GM12878 (cell line): Measurements from ENCODE around the gene PTPRH. TPM values are rescaled to one million over a fixed set of nuclear protein-coding genes. Genes with fewer than 3 reads are reported as not detected.

Experiments
- ATAC-seq: fragments of 200-7000 bp; cut with Tn5 transposase; 3 replicates; pipeline ENCODE4 v1.9.1; 2020; ENCODE audit warnings: mild to moderate bottlenecking, moderate library complexity
- BruUV-seq: library from RNA; stranded (reverse); fragments of 400-500 nt; replicated peaks from 2 replicates; lab custom pipeline; 2021; lab: Mats Ljungman, UMichigan
- CTCF ChIA-PET: fragments of 300-600 bp; sonication (Branson Sonifier 250); formaldehyde crosslinking; extraction: SDS; loops from one replicate; lab custom pipeline; 2021; ENCODE audit warnings: inconsistent platforms; lab: Yijun Ruan, JAX
- POLR2A ChIA-PET: fragments of 350-600 bp; formaldehyde crosslinking; extraction: SDS; loops from one replicate; lab custom pipeline; 2021; ENCODE audit warnings: inconsistent platforms; lab: Charles Lee
- RAD21 ChIA-PET: fragments of 300-600 bp; sonication (Branson Sonifier 250); formaldehyde crosslinking; loops from one replicate; lab custom pipeline; 2023; ENCODE audit warnings: antibody characterized with exemption; ENCODE audit not compliant: unreplicated experiment; lab: Charles Lee
- SMC1A ChIA-PET: fragments of 300-600 bp; sonication (Branson Sonifier 250); formaldehyde crosslinking; loops from one replicate; lab custom pipeline; 2023; ENCODE audit not compliant: unreplicated experiment, uncharacterized antibody; lab: Charles Lee
- DNase-seq: peaks from one replicate; pipeline ENCODE4 v3.0.0-alpha.2; 2011; ENCODE audit warnings: low read depth, low spot score
- FAIRE-seq: peaks from 3 replicates; lab custom pipeline; 2011; peaks lifted over from hg19 to GRCh38; lab: Jason Lieb, UNC
- H2AFZ ChIP-seq: 2 replicates; pipeline ENCODE4 v1.6.0; 2011; ENCODE audit warnings: low read depth, low read length, control low read depth; ENCODE audit not compliant: control insufficient read depth
- H3K27ac ChIP-seq: 2 replicates; pipeline ENCODE4 v1.5.1; 2011; ENCODE audit warnings: control low read depth; ENCODE audit not compliant: control insufficient read depth, insufficient read depth
- H3K27me3 ChIP-seq, 2 experiments: replicated peaks in 1 of 2; 2 replicates each; pipeline versions ENCODE4 v1.6.0 to v1.6.1; 2011; ENCODE audit warnings: low read length in 1 of 2; ENCODE audit not compliant: control insufficient read depth in 2 of 2, insufficient read depth in 2 of 2
- H3K36me3 ChIP-seq, 2 experiments: 2 replicates each; pipeline ENCODE4 v1.5.1; 2011; ENCODE audit warnings: low read length in 1 of 2; ENCODE audit not compliant: control insufficient read depth in 2 of 2, insufficient read depth in 2 of 2
- H3K4me1 ChIP-seq: 2 replicates; pipeline ENCODE4 v1.6.1; 2011; ENCODE audit warnings: mild to moderate bottlenecking, low read length, moderate library complexity, mixed read lengths; ENCODE audit not compliant: control insufficient read depth, insufficient read depth
- H3K4me2 ChIP-seq: 2 replicates; pipeline ENCODE4 v1.6.0; 2011; ENCODE audit warnings: control low read depth; ENCODE audit not compliant: control insufficient read depth, insufficient read depth
- H3K4me3 ChIP-seq: fragments of 200-600 bp; sonication (generic); 2 replicates; pipeline ENCODE4 v1.5.1; 2016
- H3K79me2 ChIP-seq: 2 replicates; pipeline ENCODE4 v1.6.0; 2011; ENCODE audit warnings: low read length; ENCODE audit not compliant: control insufficient read depth, insufficient read depth
- H3K9ac ChIP-seq: 2 replicates; pipeline ENCODE4 v1.8.0; 2011; ENCODE audit warnings: low read length, control low read depth, mixed read lengths; ENCODE audit not compliant: control insufficient read depth, insufficient read depth
- H3K9me3 ChIP-seq: replicated peaks from 3 replicates; pipeline ENCODE4 v1.5.1; 2011; ENCODE audit warnings: mild to moderate bottlenecking, low read length; ENCODE audit not compliant: control insufficient read depth, insufficient read depth
- H4K20me1 ChIP-seq: 2 replicates; pipeline ENCODE4 v1.6.0; 2011; ENCODE audit not compliant: control insufficient read depth, insufficient read depth
- EGR1 ChIP-seq, 2 experiments: IDR thresholded peaks; 1 replicate in 1 of 2; 2 replicates in 1 of 2; pipeline ENCODE4 v1.6.1; 2011 to 2012; ENCODE audit warnings: low read depth in 2 of 2, low read length in 2 of 2, borderline replicate concordance in 1 of 2, mild to moderate bottlenecking in 1 of 2, moderate library complexity in 1 of 2
- SPI1 ChIP-seq: IDR thresholded peaks from 2 replicates; pipeline ENCODE4 v1.6.1; 2011; ENCODE audit warnings: low read depth, mild to moderate bottlenecking, low read length, moderate library complexity, borderline replicate concordance; ENCODE audit not compliant: insufficient read depth
- WGBS: methylation state at CpG from one replicate; pipeline ENCODE4 v1.1.6; 2016; ENCODE audit warnings: low lambda C conversion rate; ENCODE audit not compliant: insufficient replicate concordance, insufficient coverage; ENCODE audit errors: missing lambda C conversion rate; 5-methylcytosine and 5-hydroxymethylcytosine counted together
- in situ Hi-C: fragments of 300-500 bp; cut with MboI; formaldehyde crosslinking; loops from 9 replicates; pipeline ENCODE4 v1.14.3; 2018; ENCODE audit warnings: mixed read lengths
- intact Hi-C: fragments of 100-400 bp; cut with micrococcal nuclease; formaldehyde crosslinking; loops from one replicate; pipeline ENCODE4 v1.14.2; 2022; ENCODE audit not compliant: unreplicated experiment
- polyA plus RNA-seq, 11 experiments: library from polyadenylated mRNA; depleted of rRNA in 4 of 11; unstranded in 6 of 11; stranded (reverse) in 5 of 11; fragments of >200 nt; fragmentation: Nextera tagmentation in 4 of 11; fragmentation: Illumina TruSeq in 1 of 11; extraction: Ambion mirVana in 4 of 11; extraction: Trizol in 1 of 11; gene quantifications; 1 replicate in 1 of 11; 2 replicates in 10 of 11; pipeline versions ENCODE4 v1.2.1 to v1.2.3, GENCODE V29; 2011 to 2016; ENCODE audit warnings: inconsistent platforms in 2 of 11, missing spikeins in 2 of 11, low read depth in 1 of 11
- total RNA-seq, 4 experiments: library from RNA; depleted of rRNA in 3 of 4; stranded (reverse); fragments of >200 nt in 3 of 4; fragmentation: Illumina TruSeq in 1 of 4; extraction: Trizol in 1 of 4; gene quantifications; 2 replicates each; pipeline versions ENCODE4 v1.2.1 to v1.2.3, GENCODE V29; 2013 to 2021
- TF ChIP-seq, protein P1 (sequence below): fragments of 450-650 bp; IDR thresholded peaks from 2 replicates; pipeline ENCODE4 v1.6.1; 2017; ENCODE audit warnings: antibody characterized with exemption, mild to moderate bottlenecking, moderate library complexity
- TF ChIP-seq, protein P2 (sequence below): fragments of 450-650 bp; IDR thresholded peaks from 2 replicates; pipeline ENCODE4 v1.6.1; 2018; ENCODE audit warnings: mild to moderate bottlenecking, low read depth, moderate library complexity; ENCODE audit not compliant: partially characterized antibody

The PTPRH gene
- total and polyA plus RNA-seq, 10 of the 15 experiments (the other 5 are each of a cell fraction or from before 2014, with no cell fraction given): 0.08 TPM; not detected in 9

DNA sequence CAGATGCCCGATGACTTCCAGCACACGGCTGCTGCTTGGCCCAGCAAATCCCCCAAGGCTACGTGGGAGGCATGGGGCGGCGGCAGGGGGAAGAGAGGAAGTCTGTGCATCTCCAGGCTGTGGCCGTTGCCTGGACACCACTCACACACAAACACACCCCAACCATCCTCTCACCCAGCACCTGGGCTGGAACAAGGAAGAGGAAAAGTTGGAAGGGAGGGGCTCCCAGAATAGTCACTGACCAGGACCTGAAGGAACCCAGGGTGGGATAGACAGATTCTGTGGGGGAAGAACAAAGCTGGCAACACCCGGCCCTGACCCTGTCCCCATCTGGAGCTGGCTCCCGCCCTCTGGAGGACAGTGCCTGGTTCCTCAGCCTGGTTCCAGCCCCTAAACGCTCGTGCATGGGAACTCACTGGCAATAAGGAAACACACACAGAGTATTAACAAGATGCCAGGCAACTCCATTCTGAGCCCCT is 38.4 kb upstream of the PTPRH start:
- H3K27ac ChIP-seq: no peak overlapping the region
- peaks cover 15% of the 10 kb centered on the region for H3K4me1 ChIP-seq
- ATAC-seq: no peak
- H3K4me2 ChIP-seq: no peak overlapping the region
- H3K79me2 ChIP-seq: peaks cover 49% of the 10 kb centered on the region
- no peaks in the 10 kb centered on the region for H3K27me3 ChIP-seq
- no TSS peak for BruUV-seq
- ChIA-PET POLR2A (no interaction called here), RAD21 (no interaction called here), CTCF (interaction anchor here (1.0 kb wide), 1 partner anchor 44 kb away, joined by 3 read pairs; no protein-coding TSS in a partner anchor), SMC1A (interaction anchor here (1.0 kb wide), 1 partner anchor 12 kb away, joined by 3 read pairs; no protein-coding TSS in a partner anchor)
- H3K4me3 ChIP-seq: no peak overlapping the region
- in situ Hi-C loops (no loop called here), intact Hi-C loops (no loop called here)
- DNase-seq: no peak
- TF ChIP-seq, protein P1, sequence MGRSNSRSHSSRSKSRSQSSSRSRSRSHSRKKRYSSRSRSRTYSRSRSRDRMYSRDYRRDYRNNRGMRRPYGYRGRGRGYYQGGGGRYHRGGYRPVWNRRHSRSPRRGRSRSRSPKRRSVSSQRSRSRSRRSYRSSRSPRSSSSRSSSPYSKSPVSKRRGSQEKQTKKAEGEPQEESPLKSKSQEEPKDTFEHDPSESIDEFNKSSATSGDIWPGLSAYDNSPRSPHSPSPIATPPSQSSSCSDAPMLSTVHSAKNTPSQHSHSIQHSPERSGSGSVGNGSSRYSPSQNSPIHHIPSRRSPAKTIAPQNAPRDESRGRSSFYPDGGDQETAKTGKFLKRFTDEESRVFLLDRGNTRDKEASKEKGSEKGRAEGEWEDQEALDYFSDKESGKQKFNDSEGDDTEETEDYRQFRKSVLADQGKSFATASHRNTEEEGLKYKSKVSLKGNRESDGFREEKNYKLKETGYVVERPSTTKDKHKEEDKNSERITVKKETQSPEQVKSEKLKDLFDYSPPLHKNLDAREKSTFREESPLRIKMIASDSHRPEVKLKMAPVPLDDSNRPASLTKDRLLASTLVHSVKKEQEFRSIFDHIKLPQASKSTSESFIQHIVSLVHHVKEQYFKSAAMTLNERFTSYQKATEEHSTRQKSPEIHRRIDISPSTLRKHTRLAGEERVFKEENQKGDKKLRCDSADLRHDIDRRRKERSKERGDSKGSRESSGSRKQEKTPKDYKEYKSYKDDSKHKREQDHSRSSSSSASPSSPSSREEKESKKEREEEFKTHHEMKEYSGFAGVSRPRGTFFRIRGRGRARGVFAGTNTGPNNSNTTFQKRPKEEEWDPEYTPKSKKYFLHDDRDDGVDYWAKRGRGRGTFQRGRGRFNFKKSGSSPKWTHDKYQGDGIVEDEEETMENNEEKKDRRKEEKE: no peak
- TF ChIP-seq SPI1: 0 out of 2 replicates have a peak, but pooled peaks have one; percentile 4
- 0 out of 3 replicates have a peak, but pooled peaks of 1 of the 2 experiments have one; percentile 10 for TF ChIP-seq EGR1 (IDR thresholded peaks at IDR 0.05; ENCODE audit: borderline replicate concordance in 1 of 2, low read depth in 2 of 2, low read length in 2 of 2)
- TF ChIP-seq, protein P2, sequence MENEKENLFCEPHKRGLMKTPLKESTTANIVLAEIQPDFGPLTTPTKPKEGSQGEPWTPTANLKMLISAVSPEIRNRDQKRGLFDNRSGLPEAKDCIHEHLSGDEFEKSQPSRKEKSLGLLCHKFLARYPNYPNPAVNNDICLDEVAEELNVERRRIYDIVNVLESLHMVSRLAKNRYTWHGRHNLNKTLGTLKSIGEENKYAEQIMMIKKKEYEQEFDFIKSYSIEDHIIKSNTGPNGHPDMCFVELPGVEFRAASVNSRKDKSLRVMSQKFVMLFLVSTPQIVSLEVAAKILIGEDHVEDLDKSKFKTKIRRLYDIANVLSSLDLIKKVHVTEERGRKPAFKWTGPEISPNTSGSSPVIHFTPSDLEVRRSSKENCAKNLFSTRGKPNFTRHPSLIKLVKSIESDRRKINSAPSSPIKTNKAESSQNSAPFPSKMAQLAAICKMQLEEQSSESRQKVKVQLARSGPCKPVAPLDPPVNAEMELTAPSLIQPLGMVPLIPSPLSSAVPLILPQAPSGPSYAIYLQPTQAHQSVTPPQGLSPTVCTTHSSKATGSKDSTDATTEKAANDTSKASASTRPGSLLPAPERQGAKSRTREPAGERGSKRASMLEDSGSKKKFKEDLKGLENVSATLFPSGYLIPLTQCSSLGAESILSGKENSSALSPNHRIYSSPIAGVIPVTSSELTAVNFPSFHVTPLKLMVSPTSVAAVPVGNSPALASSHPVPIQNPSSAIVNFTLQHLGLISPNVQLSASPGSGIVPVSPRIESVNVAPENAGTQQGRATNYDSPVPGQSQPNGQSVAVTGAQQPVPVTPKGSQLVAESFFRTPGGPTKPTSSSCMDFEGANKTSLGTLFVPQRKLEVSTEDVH: no peak
- 40% methylated on average over 10 of the region's 10 CpGs for WGBS
- no peak for FAIRE-seq
- H3K9ac ChIP-seq: no peak overlapping the region
- H3K9me3 ChIP-seq: no peaks in the 10 kb centered on the region
- peaks cover 3% of the 10 kb centered on the region; the same call in 1 of the 2 replicates for H4K20me1 ChIP-seq
- H3K36me3 ChIP-seq: peaks cover 21 to 52% of the 10 kb centered on the region in 2 experiments
- no peak overlapping the region for H2AFZ ChIP-seq
